Liver (tissue), 9 donors: ENCODE results near the gene SLC1A3. TPM values are rescaled to one million over a fixed set of nuclear protein-coding genes. Genes with fewer than 3 reads are reported as not detected.

ENCODE experiments used
- DNase-seq: peaks from one replicate; pipeline ENCODE4 v3.0.0-alpha.2; 2017; ENCODE audit warnings: low spot score
- H3K27ac ChIP-seq, 2 donors: one replicate each; pipeline ENCODE4 v1.7.0; 2013; ENCODE audit warnings: inconsistent platforms in 2 of 2, low read length in 2 of 2, control low read depth in 1 of 2, low read depth in 1 of 2, mild to moderate bottlenecking in 1 of 2
- H3K27me3 ChIP-seq, 4 donors: one replicate each; pipeline versions ENCODE4 v1.6.1 to v1.7.0; 2013; ENCODE audit warnings: low read length in 3 of 4, inconsistent platforms in 1 of 4, mild to moderate bottlenecking in 1 of 4, moderate library complexity in 1 of 4; ENCODE audit not compliant: control insufficient read depth in 4 of 4, insufficient read depth in 4 of 4
- H3K36me3 ChIP-seq, 4 donors: one replicate each; pipeline versions ENCODE4 v1.6.1 to v1.7.0; 2013; ENCODE audit warnings: low read length in 3 of 4, mild to moderate bottlenecking in 3 of 4, low read depth in 1 of 4, moderate library complexity in 1 of 4; ENCODE audit not compliant: control insufficient read depth in 4 of 4, insufficient read depth in 3 of 4
- H3K4me1 ChIP-seq, 4 donors: one replicate each; pipeline versions ENCODE4 v1.6.1 to v1.7.0; 2013; ENCODE audit warnings: low read length in 3 of 4, mild to moderate bottlenecking in 3 of 4, moderate library complexity in 1 of 4; ENCODE audit not compliant: control insufficient read depth in 4 of 4, insufficient read depth in 4 of 4
- H3K4me3 ChIP-seq, 3 donors: one replicate each; pipeline versions ENCODE4 v1.6.1 to v1.7.0; 2013; ENCODE audit warnings: low read length in 3 of 3, control low read depth in 1 of 3, low read depth in 1 of 3, mild to moderate bottlenecking in 1 of 3
- H3K9ac ChIP-seq, 2 donors: one replicate each; pipeline ENCODE4 v1.7.0; 2013; ENCODE audit warnings: low read length in 2 of 2, mild to moderate bottlenecking in 2 of 2, moderate library complexity in 2 of 2, control low read depth in 1 of 2, low read depth in 1 of 2
- H3K9me3 ChIP-seq, 4 donors: one replicate each; pipeline versions ENCODE4 v1.6.1 to v1.7.0; 2013; ENCODE audit warnings: low read length in 3 of 4; ENCODE audit not compliant: control insufficient read depth in 4 of 4
- EGR1 ChIP-seq, 2 donors: IDR thresholded peaks; 2 replicates each; pipeline ENCODE4 v1.6.1; 2016 to 2018; ENCODE audit warnings: antibody characterized with exemption in 2 of 2, low read depth in 2 of 2
- FOXA2 ChIP-seq: IDR thresholded peaks from 2 replicates; pipeline ENCODE4 v1.6.1; 2016; ENCODE audit warnings: antibody characterized with exemption
- GABPA ChIP-seq, 2 donors: IDR thresholded peaks in 1 of 2; conservative IDR thresholded peaks in 1 of 2; 2 replicates each; pipeline ENCODE4 v1.6.1; 2016; ENCODE audit warnings: antibody characterized with exemption in 2 of 2, mild to moderate bottlenecking in 1 of 2, moderate library complexity in 1 of 2
- HNF4A ChIP-seq, 2 donors: conservative IDR thresholded peaks; 2 replicates each; pipeline ENCODE4 v1.6.1; 2016; ENCODE audit warnings: antibody characterized with exemption in 2 of 2, mild to moderate bottlenecking in 2 of 2
- HNF4G ChIP-seq: IDR thresholded peaks from 2 replicates; pipeline ENCODE4 v1.6.1; 2016; ENCODE audit warnings: antibody characterized with exemption
- JUND ChIP-seq, 2 donors: IDR thresholded peaks; 2 replicates each; pipeline ENCODE4 v1.6.1; 2016; ENCODE audit warnings: antibody characterized with exemption in 2 of 2
- RAD21 ChIP-seq, 2 donors: IDR thresholded peaks; 2 replicates each; pipeline ENCODE4 v1.6.1; 2016; ENCODE audit warnings: antibody characterized with exemption in 2 of 2, mild to moderate bottlenecking in 2 of 2
- SP1 ChIP-seq: IDR thresholded peaks from 2 replicates; pipeline ENCODE4 v1.6.1; 2018; ENCODE audit warnings: antibody characterized with exemption, mild to moderate bottlenecking
- TAF1 ChIP-seq: conservative IDR thresholded peaks from 2 replicates; pipeline ENCODE4 v1.6.1; 2016; ENCODE audit warnings: antibody characterized with exemption, mild to moderate bottlenecking
- WGBS: extraction: QIAGEN DNeasy Blood & Tissue Kit; methylation state at CpG from one replicate; pipeline ENCODE4 v1.1.7; 2013; 5-methylcytosine and 5-hydroxymethylcytosine counted together
- polyA plus RNA-seq, 2 donors: library from polyadenylated mRNA; stranded (reverse) in 1 of 2; unstranded in 1 of 2; fragments of 200-250 nt in 1 of 2; fragments of >200 nt in 1 of 2; fragmentation: Nextera tagmentation in 1 of 2; extraction: Ambion mirVana in 1 of 2; gene quantifications; one replicate each; pipeline versions ENCODE4 v1.2.1 to v1.2.3, GENCODE V29; 2013 to 2015
- total RNA-seq, 2 donors: library from RNA; depleted of rRNA; stranded (reverse); fragments of >200 nt; gene quantifications; one replicate each; pipeline ENCODE4 v1.2.3, GENCODE V29; 2014
- TF ChIP-seq, protein P1 (sequence below): IDR thresholded peaks from 2 replicates; pipeline ENCODE4 v1.6.1; 2016; ENCODE audit warnings: antibody characterized with exemption
- TF ChIP-seq, protein P2 (sequence below): IDR thresholded peaks from 2 replicates; pipeline ENCODE4 v1.6.1; 2016; ENCODE audit warnings: antibody characterized with exemption, mild to moderate bottlenecking
- TF ChIP-seq, protein P3 (sequence below): IDR thresholded peaks from 2 replicates; pipeline ENCODE4 v1.6.1; 2016; ENCODE audit warnings: antibody characterized with exemption
- TF ChIP-seq, protein P4 (sequence below): fragments of 150-350 bp; IDR thresholded peaks from 2 replicates; pipeline ENCODE4 v1.5.1; 2017; ENCODE audit warnings: improper control_type of control experiment, low read depth, low read length; ENCODE audit not compliant: missing input control
- donor health status: healthy.
- donor health status: healthy.
- donor health status: healthy.
- donor health status: healthy.
- donor health status: healthy.

The SLC1A3 gene
- total and polyA plus RNA-seq, 4 donors: 1.8 to 8.8 (median 2.8) TPM

DNA sequence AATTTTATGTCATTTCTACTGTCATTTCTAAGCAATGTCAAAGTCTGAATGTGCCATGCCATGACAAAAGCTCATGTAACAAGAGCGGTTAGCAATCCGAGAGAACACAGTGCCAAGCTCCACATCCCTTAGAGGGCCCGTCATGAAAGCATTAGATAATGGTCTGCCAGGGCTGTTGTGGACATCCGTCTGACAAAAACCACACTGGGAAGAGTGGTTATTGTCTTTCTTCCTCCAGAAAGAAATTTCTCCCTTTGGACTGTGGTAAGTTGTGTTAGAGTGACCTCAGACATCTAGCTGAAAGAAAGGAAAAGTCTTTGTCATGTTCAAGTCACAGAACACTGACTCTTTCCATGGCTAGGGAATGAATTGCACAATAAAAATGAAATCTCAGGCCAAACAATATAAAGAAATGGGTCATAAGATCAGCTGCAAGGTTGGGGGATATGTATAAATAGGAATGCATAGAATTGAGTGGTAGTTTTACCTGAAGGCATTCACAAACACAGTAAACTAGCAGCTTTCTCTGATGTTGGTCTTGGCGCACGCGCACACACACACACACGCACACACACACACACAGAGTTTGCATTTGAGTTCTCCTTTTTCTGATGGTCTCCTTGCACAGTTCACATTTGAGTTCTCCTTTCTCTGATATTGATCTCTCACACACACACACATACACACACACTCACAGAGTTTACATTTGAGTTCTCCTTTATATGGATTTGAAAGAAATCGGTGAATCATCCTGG is 5.3 kb downstream of the SLC1A3 start (continued):
- no peak for TF ChIP-seq SP1

DNA sequence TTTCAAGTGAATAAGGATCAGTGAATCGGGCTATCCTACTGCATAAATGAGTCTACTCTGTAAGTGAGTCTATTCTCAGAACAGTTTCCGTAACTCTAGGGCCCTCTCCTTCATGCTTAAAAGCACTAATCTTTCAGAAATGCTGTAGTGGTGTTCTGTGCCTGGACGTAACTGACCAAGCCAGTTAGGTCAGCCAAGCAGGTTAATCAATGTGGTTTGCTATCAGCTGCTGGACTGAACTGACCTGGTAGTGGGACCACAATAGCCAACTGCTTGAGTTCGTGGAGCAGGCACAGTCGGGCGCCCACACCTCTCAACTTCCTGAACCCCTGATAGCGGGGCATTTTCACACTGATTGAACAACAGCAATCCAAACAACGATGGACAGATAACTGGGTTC is 6.8 kb downstream of the SLC1A3 start:
- no peak overlapping the region for H3K9ac ChIP-seq
- H3K27me3 ChIP-seq: no peaks in the 10 kb centered on the region
- no peak for DNase-seq
- TF ChIP-seq HNF4A (conservative IDR thresholded peaks at IDR 0.05): no peak
- no peak for TF ChIP-seq TAF1
- TF ChIP-seq HNF4G: no peak
- TF ChIP-seq SP1: no peak
- TF ChIP-seq, protein P1, sequence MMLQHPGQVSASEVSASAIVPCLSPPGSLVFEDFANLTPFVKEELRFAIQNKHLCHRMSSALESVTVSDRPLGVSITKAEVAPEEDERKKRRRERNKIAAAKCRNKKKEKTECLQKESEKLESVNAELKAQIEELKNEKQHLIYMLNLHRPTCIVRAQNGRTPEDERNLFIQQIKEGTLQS: no peak
- TF ChIP-seq, protein P2, sequence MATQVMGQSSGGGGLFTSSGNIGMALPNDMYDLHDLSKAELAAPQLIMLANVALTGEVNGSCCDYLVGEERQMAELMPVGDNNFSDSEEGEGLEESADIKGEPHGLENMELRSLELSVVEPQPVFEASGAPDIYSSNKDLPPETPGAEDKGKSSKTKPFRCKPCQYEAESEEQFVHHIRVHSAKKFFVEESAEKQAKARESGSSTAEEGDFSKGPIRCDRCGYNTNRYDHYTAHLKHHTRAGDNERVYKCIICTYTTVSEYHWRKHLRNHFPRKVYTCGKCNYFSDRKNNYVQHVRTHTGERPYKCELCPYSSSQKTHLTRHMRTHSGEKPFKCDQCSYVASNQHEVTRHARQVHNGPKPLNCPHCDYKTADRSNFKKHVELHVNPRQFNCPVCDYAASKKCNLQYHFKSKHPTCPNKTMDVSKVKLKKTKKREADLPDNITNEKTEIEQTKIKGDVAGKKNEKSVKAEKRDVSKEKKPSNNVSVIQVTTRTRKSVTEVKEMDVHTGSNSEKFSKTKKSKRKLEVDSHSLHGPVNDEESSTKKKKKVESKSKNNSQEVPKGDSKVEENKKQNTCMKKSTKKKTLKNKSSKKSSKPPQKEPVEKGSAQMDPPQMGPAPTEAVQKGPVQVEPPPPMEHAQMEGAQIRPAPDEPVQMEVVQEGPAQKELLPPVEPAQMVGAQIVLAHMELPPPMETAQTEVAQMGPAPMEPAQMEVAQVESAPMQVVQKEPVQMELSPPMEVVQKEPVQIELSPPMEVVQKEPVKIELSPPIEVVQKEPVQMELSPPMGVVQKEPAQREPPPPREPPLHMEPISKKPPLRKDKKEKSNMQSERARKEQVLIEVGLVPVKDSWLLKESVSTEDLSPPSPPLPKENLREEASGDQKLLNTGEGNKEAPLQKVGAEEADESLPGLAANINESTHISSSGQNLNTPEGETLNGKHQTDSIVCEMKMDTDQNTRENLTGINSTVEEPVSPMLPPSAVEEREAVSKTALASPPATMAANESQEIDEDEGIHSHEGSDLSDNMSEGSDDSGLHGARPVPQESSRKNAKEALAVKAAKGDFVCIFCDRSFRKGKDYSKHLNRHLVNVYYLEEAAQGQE: no peak
- no peak for TF ChIP-seq EGR1 (IDR thresholded peaks at IDR 0.05; ENCODE audit: low read depth in 2 of 2)
- TF ChIP-seq, protein P3, sequence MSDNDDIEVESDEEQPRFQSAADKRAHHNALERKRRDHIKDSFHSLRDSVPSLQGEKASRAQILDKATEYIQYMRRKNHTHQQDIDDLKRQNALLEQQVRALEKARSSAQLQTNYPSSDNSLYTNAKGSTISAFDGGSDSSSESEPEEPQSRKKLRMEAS: no peak
- TF ChIP-seq FOXA2: no peak
- TF ChIP-seq, protein P4, sequence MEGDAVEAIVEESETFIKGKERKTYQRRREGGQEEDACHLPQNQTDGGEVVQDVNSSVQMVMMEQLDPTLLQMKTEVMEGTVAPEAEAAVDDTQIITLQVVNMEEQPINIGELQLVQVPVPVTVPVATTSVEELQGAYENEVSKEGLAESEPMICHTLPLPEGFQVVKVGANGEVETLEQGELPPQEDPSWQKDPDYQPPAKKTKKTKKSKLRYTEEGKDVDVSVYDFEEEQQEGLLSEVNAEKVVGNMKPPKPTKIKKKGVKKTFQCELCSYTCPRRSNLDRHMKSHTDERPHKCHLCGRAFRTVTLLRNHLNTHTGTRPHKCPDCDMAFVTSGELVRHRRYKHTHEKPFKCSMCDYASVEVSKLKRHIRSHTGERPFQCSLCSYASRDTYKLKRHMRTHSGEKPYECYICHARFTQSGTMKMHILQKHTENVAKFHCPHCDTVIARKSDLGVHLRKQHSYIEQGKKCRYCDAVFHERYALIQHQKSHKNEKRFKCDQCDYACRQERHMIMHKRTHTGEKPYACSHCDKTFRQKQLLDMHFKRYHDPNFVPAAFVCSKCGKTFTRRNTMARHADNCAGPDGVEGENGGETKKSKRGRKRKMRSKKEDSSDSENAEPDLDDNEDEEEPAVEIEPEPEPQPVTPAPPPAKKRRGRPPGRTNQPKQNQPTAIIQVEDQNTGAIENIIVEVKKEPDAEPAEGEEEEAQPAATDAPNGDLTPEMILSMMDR: no peak
- TF ChIP-seq JUND (IDR thresholded peaks at IDR 0.05): no peak
- no peak for TF ChIP-seq RAD21 (IDR thresholded peaks at IDR 0.05)
- no peak for TF ChIP-seq GABPA (IDR thresholded peaks at IDR 0.05 in 1 of 2, conservative IDR thresholded peaks at IDR 0.05 in 1 of 2)
- H3K36me3 ChIP-seq: no peaks in the 10 kb centered on the region
- no peaks in the 10 kb centered on the region for H3K4me1 ChIP-seq
- H3K9me3 ChIP-seq: peaks cover 0 to 2% (median under 1%) of the 10 kb centered on the region in 4 donors
- no peak overlapping the region for H3K27ac ChIP-seq
- H3K4me3 ChIP-seq: no peak overlapping the region
- WGBS: 65% methylated on average over 8 of the region's 8 CpGs
